Prostate gland (tissue), 2 donors: Measurements from ENCODE around the gene SMPD2.

ENCODE experiments used
- POLR2A ChIP-seq: fragments of 450-650 bp; IDR thresholded peaks from one replicate; pipeline ENCODE4 v1.6.1; 2016; ENCODE audit warnings: antibody characterized with exemption, mild to moderate bottlenecking
- TF ChIP-seq, protein P1 (sequence below), 4 experiments: fragments of 200-600 bp in 2 of 4; fragments of 450-650 bp in 2 of 4; sonication (generic) in 2 of 4; IDR thresholded peaks; 1 replicate in 3 of 4; 2 replicates in 1 of 4; pipeline ENCODE4 v1.5.1; 2016 to 2019; ENCODE audit warnings: antibody characterized with exemption in 4 of 4, mild to moderate bottlenecking in 2 of 4, moderate library complexity in 2 of 4

GRCh38 chr6:109490713-109491112 lies 50.2 kb downstream of the SMPD2 start:
- TF ChIP-seq, protein P1, sequence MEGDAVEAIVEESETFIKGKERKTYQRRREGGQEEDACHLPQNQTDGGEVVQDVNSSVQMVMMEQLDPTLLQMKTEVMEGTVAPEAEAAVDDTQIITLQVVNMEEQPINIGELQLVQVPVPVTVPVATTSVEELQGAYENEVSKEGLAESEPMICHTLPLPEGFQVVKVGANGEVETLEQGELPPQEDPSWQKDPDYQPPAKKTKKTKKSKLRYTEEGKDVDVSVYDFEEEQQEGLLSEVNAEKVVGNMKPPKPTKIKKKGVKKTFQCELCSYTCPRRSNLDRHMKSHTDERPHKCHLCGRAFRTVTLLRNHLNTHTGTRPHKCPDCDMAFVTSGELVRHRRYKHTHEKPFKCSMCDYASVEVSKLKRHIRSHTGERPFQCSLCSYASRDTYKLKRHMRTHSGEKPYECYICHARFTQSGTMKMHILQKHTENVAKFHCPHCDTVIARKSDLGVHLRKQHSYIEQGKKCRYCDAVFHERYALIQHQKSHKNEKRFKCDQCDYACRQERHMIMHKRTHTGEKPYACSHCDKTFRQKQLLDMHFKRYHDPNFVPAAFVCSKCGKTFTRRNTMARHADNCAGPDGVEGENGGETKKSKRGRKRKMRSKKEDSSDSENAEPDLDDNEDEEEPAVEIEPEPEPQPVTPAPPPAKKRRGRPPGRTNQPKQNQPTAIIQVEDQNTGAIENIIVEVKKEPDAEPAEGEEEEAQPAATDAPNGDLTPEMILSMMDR (IDR thresholded peaks at IDR 0.05): no peak
- no peak for TF ChIP-seq POLR2A
